Measurements from ENCODE around the gene CRIM1.

GRCh38 chr2:36477315-36477714, 121.7 kb downstream of the CRIM1 start:
- TF ChIP-seq CTCF (IDR thresholded peaks at IDR 0.05) (no peak), AFF4 (CRISPR knock-in tag; IDR thresholded peaks at IDR 0.05; ENCODE audit: borderline replicate concordance) (no peak), ZNF263 (CRISPR knock-in tag; IDR thresholded peaks at IDR 0.05; ENCODE audit: low read depth) (no peak), CREM (CRISPR knock-in tag; IDR thresholded peaks at IDR 0.05) (no peak), ATF3 (CRISPR knock-in tag; conservative IDR thresholded peaks at IDR 0.05) (no peak), ZNF512 (CRISPR knock-in tag; IDR thresholded peaks at IDR 0.05; ENCODE audit: borderline replicate concordance) (no peak), FOXJ3 (CRISPR knock-in tag; IDR thresholded peaks at IDR 0.05; ENCODE audit: borderline replicate concordance) (no peak), NFE2L1 (CRISPR knock-in tag; IDR thresholded peaks at IDR 0.05) (no peak), TEAD4 (CRISPR knock-in tag; IDR thresholded peaks at IDR 0.05) (no peak), GABPB1 (CRISPR knock-in tag; IDR thresholded peaks at IDR 0.05) (no peak)
